ENCODE measurements around the gene GP1BB.

Gene GP1BB

DNA sequence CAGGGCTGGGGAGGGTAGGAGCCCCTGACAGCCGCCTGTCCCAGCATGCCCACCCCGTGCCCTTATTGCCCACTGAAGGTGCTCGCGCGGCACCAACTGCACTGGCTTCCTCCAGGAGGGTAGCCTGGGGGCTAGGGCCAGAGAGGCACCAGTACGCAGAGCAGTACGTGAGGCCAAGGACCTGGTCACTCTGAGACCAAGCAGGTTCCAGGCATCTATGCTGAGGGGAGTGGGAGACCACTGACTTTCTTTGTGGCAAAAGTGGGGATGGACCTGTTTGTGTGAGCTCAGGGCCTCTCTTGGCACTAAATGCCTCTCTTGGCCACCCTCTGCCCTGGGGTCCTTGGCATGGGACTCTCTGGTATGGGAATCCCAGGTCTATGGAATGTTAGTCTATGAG, 10.8 kb downstream of the GP1BB start:
- H3K79me2 ChIP-seq (ENCODE audit: low read length), result no peaks in the 10 kb centered on the region
- H3K4me3 ChIP-seq (ENCODE audit: low read length), result no peak overlapping the region
- no peak overlapping the region for H2AFZ ChIP-seq (ENCODE audit: low read depth, low read length)
- no peak overlapping the region for H3K4me2 ChIP-seq (ENCODE audit: low read length)
- TF ChIP-seq CTCF (IDR thresholded peaks at IDR 0.05; ENCODE audit: low read depth, low read length) (no peak), EZH2phosphoT487 (IDR thresholded peaks at IDR 0.05; ENCODE audit: low read depth) (no peak)
- H3K9ac ChIP-seq (ENCODE audit: low read length), result no peak overlapping the region
- H3K27ac ChIP-seq (ENCODE audit: low read length), result no peak overlapping the region
- H3K4me1 ChIP-seq (ENCODE audit: low read length), result no peaks in the 10 kb centered on the region
- no peaks in the 10 kb centered on the region for H3K27me3 ChIP-seq (ENCODE audit: low read depth, low read length)
- no peaks in the 10 kb centered on the region for H4K20me1 ChIP-seq (ENCODE audit: insufficient read depth, low read length)
- no peaks in the 10 kb centered on the region for H3K9me3 ChIP-seq (ENCODE audit: insufficient read depth, low read length)
- no peaks in the 10 kb centered on the region for H3K36me3 ChIP-seq (replicated peaks; ENCODE audit: low read depth, low read length)

GRCh38 chr22:19734837-19735382, 11.6 kb downstream of the GP1BB start:
- Histone ChIP-seq H3K27me3 (ENCODE audit: low read depth, low read length) (no peaks in the 10 kb centered on the region), H3K4me1 (ENCODE audit: low read length) (no peaks in the 10 kb centered on the region)
- TF ChIP-seq CTCF (IDR thresholded peaks at IDR 0.05; ENCODE audit: low read depth, low read length), result no peak
- no peak for TF ChIP-seq EZH2phosphoT487 (IDR thresholded peaks at IDR 0.05; ENCODE audit: low read depth)

GRCh38 chr22:19735665-19736510, 12.5 kb downstream of the GP1BB start:
- H3K27me3 ChIP-seq (ENCODE audit: low read depth, low read length), result no peaks in the 10 kb centered on the region
- H3K4me1 ChIP-seq (ENCODE audit: low read length), result no peaks in the 10 kb centered on the region
- H3K27ac ChIP-seq (ENCODE audit: low read length), result no peak overlapping the region
- H3K9me3 ChIP-seq (ENCODE audit: insufficient read depth, low read length), result no peaks in the 10 kb centered on the region
- no peaks in the 10 kb centered on the region for H4K20me1 ChIP-seq (ENCODE audit: insufficient read depth, low read length)
- H3K4me3 ChIP-seq (ENCODE audit: low read length), result no peak overlapping the region
- TF ChIP-seq EZH2phosphoT487 (IDR thresholded peaks at IDR 0.05; ENCODE audit: low read depth) (no peak), CTCF (IDR thresholded peaks at IDR 0.05; ENCODE audit: low read depth, low read length) (no peak)
- H3K79me2 ChIP-seq (ENCODE audit: low read length), result no peaks in the 10 kb centered on the region
- H2AFZ ChIP-seq (ENCODE audit: low read depth, low read length), result no peak overlapping the region
- no peak overlapping the region for H3K4me2 ChIP-seq (ENCODE audit: low read length)
- H3K9ac ChIP-seq (ENCODE audit: low read length), result no peak overlapping the region
- H3K36me3 ChIP-seq (replicated peaks; ENCODE audit: low read depth, low read length), result no peaks in the 10 kb centered on the region

More at GRCh38 chr22:19734837-19735382, 11.6 kb downstream of the GP1BB start:
- Histone ChIP-seq H2AFZ (ENCODE audit: low read depth, low read length) (no peak overlapping the region), H3K4me3 (ENCODE audit: low read length) (no peak overlapping the region), H3K79me2 (ENCODE audit: low read length) (no peaks in the 10 kb centered on the region), H3K36me3 (replicated peaks; ENCODE audit: low read depth, low read length) (no peaks in the 10 kb centered on the region), H3K4me2 (ENCODE audit: low read length) (no peak overlapping the region), H3K9me3 (ENCODE audit: insufficient read depth, low read length) (no peaks in the 10 kb centered on the region), H3K27ac (ENCODE audit: low read length) (no peak overlapping the region), H3K9ac (ENCODE audit: low read length) (no peak overlapping the region), H4K20me1 (ENCODE audit: insufficient read depth, low read length) (no peaks in the 10 kb centered on the region)

- Histone ChIP-seq H3K27me3 (ENCODE audit: low read depth, low read length) (no peaks in the 10 kb centered on the region), H3K79me2 (ENCODE audit: low read length) (no peaks in the 10 kb centered on the region), H3K4me1 (ENCODE audit: low read length) (no peaks in the 10 kb centered on the region), H3K27ac (ENCODE audit: low read length) (no peak overlapping the region), H3K9ac (ENCODE audit: low read length) (no peak overlapping the region), H3K4me3 (ENCODE audit: low read length) (no peak overlapping the region), H3K4me2 (ENCODE audit: low read length) (no peak overlapping the region), H3K36me3 (replicated peaks; ENCODE audit: low read depth, low read length) (no peaks in the 10 kb centered on the region), H4K20me1 (ENCODE audit: insufficient read depth, low read length) (no peaks in the 10 kb centered on the region), H3K9me3 (ENCODE audit: insufficient read depth, low read length) (no peaks in the 10 kb centered on the region), H2AFZ (ENCODE audit: low read depth, low read length) (no peak overlapping the region)
- TF ChIP-seq EZH2phosphoT487 (IDR thresholded peaks at IDR 0.05; ENCODE audit: low read depth) (no peak), CTCF (IDR thresholded peaks at IDR 0.05; ENCODE audit: low read depth, low read length) (no peak)
Measured at GRCh38 chr22:19737846-19738663, 14.7 kb downstream of the GP1BB start.

Data from OCI-LY3 (cell line).